HG02610 (cell line): ENCODE measurements around the gene JAKMIP1.

Experiments used
- ATAC-seq: cut with Tn5 transposase; IDR thresholded peaks from one replicate; pipeline ENCODE4 v1.9.1; 2021; ENCODE audit warnings: mild to moderate bottlenecking, moderate library complexity; ENCODE audit not compliant: unreplicated experiment

JAKMIP1 gene

DNA sequence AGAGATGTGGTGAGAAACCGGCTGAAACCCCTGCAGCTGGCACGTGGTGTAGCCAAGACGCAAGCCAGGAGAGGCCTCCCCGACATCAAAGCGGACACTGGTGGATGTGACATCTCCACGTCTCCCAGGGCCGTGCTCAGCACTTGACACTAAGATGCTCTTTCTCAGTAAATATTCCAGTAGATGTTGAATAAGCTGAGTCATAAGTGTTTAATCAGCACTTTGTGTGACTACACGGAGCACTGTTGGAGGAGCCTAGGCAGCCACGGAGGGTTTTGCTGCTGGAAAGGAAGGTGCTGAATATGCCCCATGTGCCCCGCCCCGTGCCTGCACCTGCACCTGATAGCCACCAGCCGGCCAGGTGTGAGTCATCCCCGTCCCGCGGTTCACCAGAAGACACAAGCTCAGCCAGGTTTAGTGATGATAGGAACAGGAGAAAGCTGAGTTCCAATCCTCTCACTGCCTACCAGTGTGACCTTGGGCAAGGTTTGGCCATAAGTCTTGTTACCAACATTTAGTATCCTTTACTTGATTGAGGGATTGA lies 153.1 kb downstream of the JAKMIP1 start:
- ATAC-seq = no peak

- no peak for ATAC-seq
Measured at GRCh38 chr4:6046526-6047129, 153.7 kb downstream of the JAKMIP1 start.

GRCh38 chr4:6044805-6045204 lies 155.5 kb downstream of the JAKMIP1 start:
- ATAC-seq = no peak

- no peak for ATAC-seq
Measured at GRCh38 chr4:6044276-6044675, 156.1 kb downstream of the JAKMIP1 start.

DNA sequence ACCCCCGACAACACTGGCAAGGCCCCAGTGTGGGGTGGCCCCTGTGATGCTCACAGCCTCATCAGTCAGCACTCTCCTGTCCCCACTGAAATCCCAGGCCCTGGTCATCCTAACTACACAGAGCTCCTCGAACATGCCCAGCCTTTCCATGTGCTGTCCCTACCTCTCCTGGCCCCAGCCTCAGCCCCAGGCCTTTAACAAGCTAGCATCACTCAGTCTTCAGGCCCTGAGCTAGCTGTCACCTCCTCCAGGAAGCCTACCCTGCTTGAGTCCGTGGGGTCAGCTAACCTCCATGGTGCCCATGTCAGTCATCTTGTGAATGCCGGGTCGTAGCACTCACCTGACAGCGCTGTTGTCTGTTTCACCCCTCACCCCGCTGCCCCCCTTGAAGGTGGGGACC lies 156.5 kb downstream of the JAKMIP1 start:
- no peak for ATAC-seq

DNA sequence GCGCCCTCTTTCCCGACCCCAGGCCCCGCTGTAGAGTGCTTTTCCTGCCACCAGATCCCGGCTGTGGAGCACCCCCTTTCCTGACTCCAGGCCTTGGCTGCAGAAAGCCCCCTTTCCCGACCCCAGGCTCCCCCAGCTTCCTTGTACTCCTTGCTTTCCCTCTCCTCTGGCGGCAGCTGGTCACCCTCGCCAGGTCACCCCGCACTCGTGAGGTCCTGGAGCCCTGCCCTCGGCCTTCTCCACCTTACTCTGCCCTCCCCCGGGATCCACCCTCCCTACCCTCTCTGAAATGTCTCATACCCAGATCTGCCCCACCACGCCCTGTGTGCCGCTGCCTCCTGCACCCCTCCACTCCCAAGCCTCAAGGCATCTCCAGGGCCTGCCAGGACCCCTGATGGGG lies 157.2 kb downstream of the JAKMIP1 start:
- no peak for ATAC-seq

GRCh38 chr4:6042293-6043063 lies 157.9 kb downstream of the JAKMIP1 start:
- no peak for ATAC-seq

- no peak for ATAC-seq
Measured at GRCh38 chr4:6041800-6042199, 158.5 kb downstream of the JAKMIP1 start.

- ATAC-seq = no peak
Measured at GRCh38 chr4:6038711-6039110, 161.6 kb downstream of the JAKMIP1 start.

DNA sequence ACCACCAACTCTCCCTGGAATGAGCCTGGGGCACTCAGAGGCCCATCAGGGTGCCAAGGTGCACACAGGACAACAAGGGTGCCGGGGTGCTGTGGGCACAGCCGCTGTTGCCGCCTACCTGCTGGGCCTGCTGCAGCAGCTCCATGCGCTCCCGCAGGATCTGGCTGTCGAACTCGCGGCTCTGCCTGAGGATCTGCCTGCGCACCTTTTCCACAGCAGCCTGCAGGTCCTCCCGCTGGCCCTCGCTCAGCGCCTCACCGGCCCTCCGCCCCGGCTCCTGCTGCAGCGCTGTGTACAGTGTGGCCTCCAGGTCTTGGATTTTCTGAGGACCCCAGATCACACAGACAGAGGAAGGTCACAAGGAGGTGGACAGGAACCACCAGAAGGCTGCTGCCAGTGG lies 164.6 kb downstream of the JAKMIP1 start:
- ATAC-seq = no peak

GRCh38 chr4:6033381-6033780 lies 167.0 kb downstream of the JAKMIP1 start:
- ATAC-seq = no peak

DNA sequence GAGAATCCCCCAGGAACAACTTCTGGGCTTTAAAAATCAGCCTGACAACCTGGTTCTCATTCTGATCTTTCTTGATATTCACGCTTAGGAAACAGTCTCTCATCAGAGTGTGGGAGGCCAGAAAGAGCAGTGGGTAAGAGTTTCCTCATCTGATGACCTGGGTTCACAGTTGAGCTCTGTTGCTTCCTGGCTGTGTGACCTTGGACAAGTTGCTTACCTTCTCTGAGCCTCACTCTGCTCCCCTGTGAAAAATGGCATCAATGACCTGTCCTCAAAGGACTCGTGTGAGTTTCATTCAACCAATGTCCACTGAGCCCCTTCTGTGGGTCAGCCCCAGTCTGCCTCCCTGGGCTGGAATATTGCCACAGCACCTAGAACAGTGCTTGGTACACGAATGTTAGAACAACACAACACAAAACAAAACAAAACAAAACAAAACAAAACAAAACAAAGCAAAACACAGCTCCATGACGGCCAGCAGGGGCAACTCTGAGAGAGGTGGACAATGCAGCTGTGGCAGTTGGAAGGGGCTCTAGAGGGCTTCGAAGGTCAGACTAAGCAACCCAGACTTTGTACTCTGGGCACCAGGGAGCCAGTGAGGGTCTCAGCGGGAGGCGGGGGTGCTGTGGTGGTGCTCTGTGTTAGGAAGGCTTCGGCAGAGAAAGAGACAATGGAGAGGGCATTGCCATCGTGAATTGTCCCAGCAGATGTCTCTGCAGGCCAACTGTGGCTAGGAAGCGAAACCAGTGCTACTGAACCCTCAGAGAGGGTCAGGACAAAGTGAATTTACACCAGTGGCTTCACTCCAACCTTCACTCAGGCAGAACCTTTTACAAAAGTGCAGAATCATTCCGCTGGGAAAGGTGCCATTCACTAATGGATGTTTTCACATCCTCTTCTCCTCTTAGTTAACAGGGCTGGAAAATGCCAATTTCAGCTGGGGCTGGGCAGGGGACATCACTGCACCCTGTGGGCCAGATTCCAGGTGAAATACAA lies 167.8 kb downstream of the JAKMIP1 start:
- no peak for ATAC-seq

- no peak for ATAC-seq
Measured at GRCh38 chr4:6031846-6032245, 168.5 kb downstream of the JAKMIP1 start.

- ATAC-seq = no peak
Measured at GRCh38 chr4:6030679-6031078, 169.7 kb downstream of the JAKMIP1 start.

DNA sequence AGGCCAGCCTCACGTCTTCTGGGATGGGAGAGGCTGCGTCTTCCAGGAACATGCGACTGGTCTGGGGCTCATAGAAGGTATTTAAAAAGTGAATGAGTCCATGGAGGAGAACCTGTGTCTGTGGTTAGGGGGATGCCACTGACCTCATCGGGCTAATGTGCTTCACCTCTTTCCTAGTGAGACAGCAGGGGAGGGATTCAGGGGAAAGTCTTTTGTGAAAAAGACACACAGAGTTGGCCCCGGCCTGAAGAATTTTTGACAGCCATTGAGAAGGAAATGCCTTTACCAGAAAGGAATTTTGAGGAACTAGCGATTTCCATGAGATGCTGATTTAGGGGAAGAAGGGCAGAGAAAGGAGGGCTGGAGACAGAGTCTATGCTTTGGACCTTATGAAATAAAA lies 171.1 kb downstream of the JAKMIP1 start:
- no peak for ATAC-seq

GRCh38 chr4:6028168-6028567 lies 172.2 kb downstream of the JAKMIP1 start:
- no peak for ATAC-seq

DNA sequence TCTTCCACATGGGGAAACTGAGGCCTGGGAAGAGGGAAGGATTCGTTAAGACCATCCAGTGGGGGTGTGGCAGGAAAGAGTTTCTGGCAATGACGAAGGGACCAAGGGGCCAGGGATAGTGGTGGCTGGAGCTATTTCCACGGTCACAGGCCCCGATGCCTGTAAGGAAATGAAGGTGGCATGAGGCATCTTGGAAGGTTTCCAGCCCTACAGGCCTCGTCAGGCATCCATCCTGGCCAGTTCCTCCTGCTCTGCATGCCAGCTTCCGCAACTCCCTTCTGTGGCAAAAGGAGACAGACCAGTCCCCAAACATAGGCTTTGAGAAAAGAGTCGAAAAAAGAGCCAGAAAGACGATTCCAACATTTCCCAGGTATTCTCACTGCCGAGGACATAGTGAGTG lies 173.0 kb downstream of the JAKMIP1 start:
- ATAC-seq = no peak

DNA sequence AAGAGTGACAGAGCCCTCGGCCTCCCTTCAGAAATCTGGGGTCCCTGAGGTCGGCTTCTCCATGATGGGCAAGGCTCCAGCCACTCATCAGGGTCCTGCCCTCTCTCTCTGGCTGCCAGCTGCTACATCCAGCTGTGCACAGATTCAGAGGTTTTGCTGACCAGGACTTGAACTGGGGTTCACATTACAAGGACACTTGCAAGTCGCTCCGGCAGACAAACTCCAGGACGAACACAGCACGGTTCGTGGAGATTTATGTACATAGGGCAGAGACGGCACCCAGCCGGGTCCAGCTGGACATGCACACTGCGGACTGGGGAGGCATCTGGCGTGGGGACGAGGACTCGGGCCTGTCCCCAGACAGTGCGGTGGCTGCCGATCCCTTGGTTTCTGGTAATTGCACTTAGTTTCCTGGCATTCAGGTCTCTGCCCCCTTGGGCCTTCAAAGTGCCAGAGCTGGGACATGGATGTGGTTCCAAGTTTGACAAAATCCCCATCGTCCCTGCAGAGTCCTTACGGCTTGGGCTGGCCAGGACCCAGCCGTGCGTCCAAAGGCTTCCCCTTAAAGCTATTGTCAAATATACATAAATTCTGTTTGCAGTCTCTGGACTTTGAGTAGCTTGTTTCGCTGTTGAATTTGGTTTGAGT lies 175.9 kb downstream of the JAKMIP1 start:
- ATAC-seq = no peak

GRCh38 chr4:6023731-6024130 lies 176.6 kb downstream of the JAKMIP1 start:
- no peak for ATAC-seq

GRCh38 chr4:6022607-6023288 lies 177.6 kb downstream of the JAKMIP1 start:
- ATAC-seq = no peak
